Measurements from ENCODE around the gene STRA6. TPM values are rescaled to one million over a fixed set of nuclear protein-coding genes. Genes with fewer than 3 reads are reported as not detected.
A peak's percentile ranks its signal among the peaks of the same experiment; 100 is the strongest.

STRA6 gene
- total and polyA plus RNA-seq, 2 of the 8 experiments (the other 6 are each of a cell fraction or from before 2014, with no cell fraction given) = 9.3 to 14.5 TPM

- no peak overlapping the region for H3K4me2 ChIP-seq (ENCODE audit: insufficient read depth in 1 of 2, low read depth in 2 of 2, low read length in 2 of 2)
- H3K23me2 ChIP-seq (ENCODE audit: low read depth, low read length) = peaks cover 14% of the 10 kb centered on the region; the same call in 1 of the 2 replicates
- H2BK20ac ChIP-seq (ENCODE audit: low read length) = no peak overlapping the region
- H3K14ac ChIP-seq (ENCODE audit: insufficient read length) = no peak overlapping the region
- no peak overlapping the region for H4K5ac ChIP-seq (ENCODE audit: insufficient read length, low read depth, low read length)
- POLR2A ChIA-PET (ENCODE audit: partially characterized antibody) = interaction anchor here (1.1 kb wide), 1 partner anchor 169 kb away, joined by 3 read pairs; no protein-coding TSS in a partner anchor
- no peak overlapping the region for H3K4ac ChIP-seq (replicated peaks; ENCODE audit: insufficient read length, low read depth, low read length)
- no peaks in the 10 kb centered on the region for H3K36me3 ChIP-seq (ENCODE audit: control insufficient read depth in 2 of 4, insufficient read depth in 4 of 4, low read length in 3 of 4)
- no peak overlapping the region for H2AFZ ChIP-seq (ENCODE audit: low read length)
- no peak overlapping the region for H3K56ac ChIP-seq (replicated peaks; ENCODE audit: insufficient read length, low read depth, low read length)
- FAIRE-seq (no peak), DNase-seq (ENCODE audit: low read depth in 1 of 2, low spot score in 2 of 2) (no peak)
- no peak overlapping the region for H3K27ac ChIP-seq (ENCODE audit: low read depth, low read length)
- H3K79me2 ChIP-seq (ENCODE audit: control insufficient read depth in 1 of 2, insufficient read depth in 2 of 2, low read length in 2 of 2) = no peaks in the 10 kb centered on the region
- no peak overlapping the region for H4K8ac ChIP-seq (ENCODE audit: extremely low read depth, insufficient read depth, low read length)
- H3K18ac ChIP-seq (ENCODE audit: extremely low read depth, low read length) = no peak overlapping the region; the same call in 1 of the 2 replicates
- 77% methylated on average over 4 of the region's 4 CpGs; no CpG with 5 or more reads in 1 of the 2 experiments for WGBS, 2 experiments (ENCODE audit: extremely low coverage in 1 of 2, insufficient coverage in 1 of 2, insufficient read length in 1 of 2, insufficient replicate concordance in 2 of 2, low coverage in 1 of 2, low lambda C conversion rate in 2 of 2, missing lambda C conversion rate in 1 of 2)
- CTCF ChIA-PET (ENCODE audit: partially characterized antibody) = interaction anchor here (0.8 to 2.2 kb wide), 8 partner anchors 41 to 182 kb away, joined by 3 to 9 read pairs (median 4); no protein-coding TSS in a partner anchor
- H2BK120ac ChIP-seq (replicated peaks; ENCODE audit: low read depth, low read length) = no peak overlapping the region
- peak overlapping the region; percentile 72; the same call in 1 of the 2 replicates for H2BK12ac ChIP-seq (ENCODE audit: low read depth, low read length)
- peaks cover 8 to 44% (median 25%) of the 10 kb centered on the region in 4 experiments for H3K4me1 ChIP-seq (replicated peaks in 1 of 4; ENCODE audit: control insufficient read depth in 3 of 4, insufficient read depth in 4 of 4, low read length in 3 of 4)
- no peak overlapping the region for H3K9ac ChIP-seq (replicated peaks in 1 of 4; ENCODE audit: extremely low read depth in 1 of 4, low read depth in 3 of 4, low read length in 3 of 4)
- H4K91ac ChIP-seq (replicated peaks; ENCODE audit: insufficient read length, low read length) = peak overlapping the region; percentile 62
- no peaks in the 10 kb centered on the region for H3K79me1 ChIP-seq (ENCODE audit: low read depth, low read length)
- TF ChIP-seq POU5F1 (IDR thresholded peaks at IDR 0.05; ENCODE audit: low read depth, low read length) = no peak
- no peak for TF ChIP-seq CBX5 (IDR thresholded peaks at IDR 0.05; ENCODE audit: low read depth, low read length)
- H3K27me3 ChIP-seq (replicated peaks in 1 of 4; ENCODE audit: control insufficient read depth in 3 of 4, extremely low read depth in 1 of 4, insufficient read depth in 3 of 4, low read length in 3 of 4) = peaks cover 31 to 56% (median 51%) of the 10 kb centered on the region in 4 experiments
- no peak overlapping the region for H3K23ac ChIP-seq (ENCODE audit: insufficient read length)
- H3K4me3 ChIP-seq (ENCODE audit: extremely low read depth in 1 of 4, insufficient read depth in 2 of 4, low read depth in 3 of 4, low read length in 4 of 4) = no peak overlapping the region
- H2AK5ac ChIP-seq (ENCODE audit: low read depth, low read length) = peak overlapping the region; percentile 32; the same call in 1 of the 2 replicates
- no peaks in the 10 kb centered on the region; a peak in 1 of 4 replicates for H3K9me3 ChIP-seq (ENCODE audit: insufficient read depth in 2 of 2, low read depth in 1 of 2, low read length in 1 of 2)
- H2BK5ac ChIP-seq (ENCODE audit: low read depth, low read length) = peak overlapping the region; percentile 28; the same call in 1 of the 2 replicates
- 0 out of 2 replicates have a peak overlapping the region, but pooled peaks have one; percentile 88 for H2BK15ac ChIP-seq (ENCODE audit: low read length)
- peaks cover 0 to 1% of the 10 kb centered on the region in 2 experiments for H4K20me1 ChIP-seq (replicated peaks in 1 of 2; ENCODE audit: control insufficient read depth in 1 of 2, insufficient read depth in 2 of 2, low read length in 2 of 2)
Observed at GRCh38 chr15:74138642-74139041, 63.9 kb downstream of the STRA6 start.

Measured in H1 (cell line).